BLaER1 treated with 17β-estradiol and CSF1 and Interleukin-3, amounts not matched to agents 10 nM and 100 nM (cell line): Measurements from ENCODE around the gene ZFAND2B.
A peak's percentile ranks its signal among the peaks of the same experiment; 100 is the strongest.

Source experiments
- H3K27ac ChIP-seq, 11 experiments: shearing (Covaris generic); formaldehyde crosslinking; 2 replicates each; pipeline ENCODE4 v1.8.1; 2022
- H3K27me3 ChIP-seq, 11 experiments: shearing (Covaris generic); formaldehyde crosslinking; 2 replicates each; pipeline ENCODE4 v1.8.1; 2022
- H3K36me3 ChIP-seq, 11 experiments: shearing (Covaris generic); formaldehyde crosslinking; 2 replicates each; pipeline ENCODE4 v1.8.1; 2022
- H3K4me1 ChIP-seq, 10 experiments: shearing (Covaris generic); formaldehyde crosslinking; 2 replicates each; pipeline ENCODE4 v1.8.1; 2022
- H3K4me2 ChIP-seq, 11 experiments: shearing (Covaris generic); formaldehyde crosslinking; 2 replicates each; pipeline ENCODE4 v1.8.1; 2022
- H3K4me3 ChIP-seq, 10 experiments: shearing (Covaris generic); formaldehyde crosslinking; 2 replicates each; pipeline ENCODE4 v1.8.1; 2022
- H3K9ac ChIP-seq, 11 experiments: shearing (Covaris generic); formaldehyde crosslinking; 2 replicates each; pipeline ENCODE4 v1.8.1; 2022
- H3K9me3 ChIP-seq, 11 experiments: shearing (Covaris generic); formaldehyde crosslinking; replicated peaks in 1 of 11; 2 replicates each; pipeline ENCODE4 v1.8.1; 2022
- H4K20me1 ChIP-seq, 11 experiments: shearing (Covaris generic); formaldehyde crosslinking; 2 replicates each; pipeline ENCODE4 v1.8.1; 2022
- Cebpa-rat ChIP-seq, 11 experiments: shearing (Covaris generic); IDR thresholded peaks; 2 replicates each; pipeline ENCODE4 v1.8.1; 2022

Gene ZFAND2B

GRCh38 chr2:219218217-219218731, 11.7 kb downstream of the ZFAND2B start:
- no peak for TF ChIP-seq Cebpa-rat (IDR thresholded peaks at IDR 0.05)
- Histone ChIP-seq H3K9me3 (no peaks in the 10 kb centered on the region), H3K4me1 (peaks cover 40 to 58% (median 51%) of the 10 kb centered on the region in 10 experiments), H3K27ac (peak overlapping the region in 10 of 11 experiments; percentile 57 to 89 (median 74); a peak in 20 of 22 replicates), H3K36me3 (peaks cover 43 to 74% (median 57%) of the 10 kb centered on the region in 11 experiments), H4K20me1 (peaks cover 4 to 52% (median 31%) of the 10 kb centered on the region in 11 experiments; a peak in 16 of 22 replicates), H3K4me3 (peak overlapping the region; percentile 47 to 72 (median 61)), H3K27me3 (no peaks in the 10 kb centered on the region), H3K9ac (peak overlapping the region; percentile 31 to 89 (median 74); a peak in 21 of 22 replicates), H3K4me2 (peak overlapping the region; percentile 87 to 100 (median 98))

GRCh38 chr2:219218732-219219701, 12.4 kb downstream of the ZFAND2B start, which contains the start of gene ABCB6:
Gene ABCB6 (minus strand): TSS chr2:219218958. CDS start chr2:219218673, 285 bp downstream.
- Histone ChIP-seq H3K27me3 (no peaks in the 10 kb centered on the region), H3K4me3 (peak within 1 kb of the TSS; percentile 47 to 72 (median 61)), H3K4me2 (peak within 1 kb of the TSS; percentile 87 to 100 (median 98)), H3K27ac (peak within 1 kb of the TSS in 10 of 11 experiments; percentile 57 to 89 (median 74); a peak in 20 of 22 replicates), H3K4me1 (peaks cover 40 to 58% (median 51%) of the 10 kb centered on the region in 10 experiments), H3K9me3 (no peaks in the 10 kb centered on the region), H3K36me3 (peaks cover 50 to 74% (median 57%) of the 10 kb centered on the region in 11 experiments), H3K9ac (peak within 1 kb of the TSS; percentile 42 to 89 (median 74); a peak in 21 of 22 replicates), H4K20me1 (peaks cover 4 to 60% (median 31%) of the 10 kb centered on the region in 11 experiments; a peak in 16 of 22 replicates)
- TF ChIP-seq Cebpa-rat (IDR thresholded peaks at IDR 0.05), result no peak

- H3K36me3 ChIP-seq, result peaks cover 53 to 74% (median 60%) of the 10 kb centered on the region in 11 experiments
- no peaks in the 10 kb centered on the region for H3K9me3 ChIP-seq
- peak overlapping the region in 9 of 11 experiments; percentile 42 to 89 (median 75); a peak in 14 of 22 replicates for H3K9ac ChIP-seq
- H3K4me3 ChIP-seq, result peak overlapping the region in 3 of 10 experiments; percentile 56 to 65 (median 61); a peak in 4 of 20 replicates
- TF ChIP-seq Cebpa-rat (IDR thresholded peaks at IDR 0.05), result no peak
- H3K4me1 ChIP-seq, result peaks cover 43 to 68% (median 56%) of the 10 kb centered on the region in 10 experiments
- H3K27ac ChIP-seq, result peak overlapping the region in 2 of 11 experiments; percentile 69 to 85; a peak in 2 of 22 replicates
- peak overlapping the region; percentile 87 to 100 (median 98) for H3K4me2 ChIP-seq
- H3K27me3 ChIP-seq, result no peaks in the 10 kb centered on the region
- peaks cover 5 to 69% (median 34%) of the 10 kb centered on the region in 11 experiments; a peak in 17 of 22 replicates for H4K20me1 ChIP-seq
Observed at GRCh38 chr2:219219784-219220532, 13.4 kb downstream of the ZFAND2B start.

GRCh38 chr2:219220652-219221402, 14.2 kb downstream of the ZFAND2B start:
- Histone ChIP-seq H3K4me2 (peak overlapping the region in 3 of 11 experiments; percentile 87 to 99 (median 98); a peak in 3 of 22 replicates), H3K27ac (no peak overlapping the region), H3K4me1 (peaks cover 48 to 72% (median 64%) of the 10 kb centered on the region in 10 experiments), H3K27me3 (no peaks in the 10 kb centered on the region), H3K36me3 (peaks cover 55 to 71% (median 62%) of the 10 kb centered on the region in 11 experiments), H4K20me1 (peaks cover 12 to 78% (median 42%) of the 10 kb centered on the region in 11 experiments; a peak in 16 of 22 replicates), H3K9me3 (no peaks in the 10 kb centered on the region), H3K4me3 (no peak overlapping the region), H3K9ac (peak overlapping the region in 1 of 11 experiments; percentile 8; a peak in 1 of 22 replicates)
- no peak for TF ChIP-seq Cebpa-rat (IDR thresholded peaks at IDR 0.05)

GRCh38 chr2:219221957-219222518, 15.5 kb downstream of the ZFAND2B start:
- no peak for TF ChIP-seq Cebpa-rat (IDR thresholded peaks at IDR 0.05)
- H3K36me3 ChIP-seq, result peaks cover 57 to 77% (median 67%) of the 10 kb centered on the region in 11 experiments
- H3K9ac ChIP-seq, result peak overlapping the region in 1 of 11 experiments; percentile 47; a peak in 1 of 22 replicates
- no peaks in the 10 kb centered on the region for H3K9me3 ChIP-seq
- no peaks in the 10 kb centered on the region for H3K27me3 ChIP-seq
- no peak overlapping the region for H3K27ac ChIP-seq
- peaks cover 12 to 88% (median 46%) of the 10 kb centered on the region in 11 experiments; a peak in 16 of 22 replicates for H4K20me1 ChIP-seq
- no peak overlapping the region for H3K4me2 ChIP-seq
- no peak overlapping the region for H3K4me3 ChIP-seq
- H3K4me1 ChIP-seq, result peaks cover 48 to 72% (median 64%) of the 10 kb centered on the region in 10 experiments

GRCh38 chr2:219223831-219224610, 17.4 kb downstream of the ZFAND2B start:
- no peaks in the 10 kb centered on the region for H3K9me3 ChIP-seq
- H3K4me2 ChIP-seq, result peak overlapping the region in 4 of 11 experiments; percentile 90 to 99 (median 98); a peak in 1 of 22 replicates
- no peak overlapping the region for H3K4me3 ChIP-seq
- no peak for TF ChIP-seq Cebpa-rat (IDR thresholded peaks at IDR 0.05)
- peaks cover 57 to 85% (median 70%) of the 10 kb centered on the region in 11 experiments for H3K36me3 ChIP-seq
- no peak overlapping the region; a peak in 1 of 22 replicates for H3K27ac ChIP-seq
- no peaks in the 10 kb centered on the region for H3K27me3 ChIP-seq
- no peak overlapping the region for H3K9ac ChIP-seq
- H4K20me1 ChIP-seq, result peaks cover 25 to 93% (median 66%) of the 10 kb centered on the region in 11 experiments; a peak in 19 of 22 replicates
- peaks cover 50 to 71% (median 61%) of the 10 kb centered on the region in 10 experiments for H3K4me1 ChIP-seq
